Activated naive CD4-positive, alpha-beta T cell treated with Interleukin-2 at 50 U/mL for 16 hours (primary cell): Measurements from ENCODE around the gene TCF12.
"Not testable (repeated sequence)": the region's sequence is repeated elsewhere in the genome, so short reads cannot be mapped to it uniquely, and the experiment has no call there.

Source experiments
- DNase-seq: peaks from one replicate; pipeline ENCODE4 v3.0.0-alpha.2; 2020

Gene TCF12

GRCh38 chr15:56980473-56980872 lies 62.0 kb downstream of the TCF12 start:
- DNase-seq, result no peak

DNA sequence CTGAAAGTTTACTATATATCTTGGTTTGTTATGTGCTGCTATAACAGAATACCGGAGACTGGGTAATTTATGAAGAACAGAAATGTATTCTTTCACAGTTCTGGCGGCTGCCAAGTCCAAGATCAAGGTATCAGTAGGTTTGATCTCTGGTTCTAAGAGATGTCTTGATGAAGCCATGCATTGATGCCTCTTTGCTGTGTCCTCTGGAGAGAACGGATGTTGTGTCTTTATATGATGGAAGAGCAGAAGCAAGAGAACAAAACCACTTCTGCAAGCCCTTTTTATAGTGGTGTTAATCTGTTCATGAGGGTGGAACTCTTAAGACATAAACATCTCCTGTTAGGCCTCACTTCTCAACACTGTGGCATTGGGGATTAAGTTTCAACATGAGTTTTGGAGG lies 62.7 kb downstream of the TCF12 start:
- DNase-seq, result no peak

DNA sequence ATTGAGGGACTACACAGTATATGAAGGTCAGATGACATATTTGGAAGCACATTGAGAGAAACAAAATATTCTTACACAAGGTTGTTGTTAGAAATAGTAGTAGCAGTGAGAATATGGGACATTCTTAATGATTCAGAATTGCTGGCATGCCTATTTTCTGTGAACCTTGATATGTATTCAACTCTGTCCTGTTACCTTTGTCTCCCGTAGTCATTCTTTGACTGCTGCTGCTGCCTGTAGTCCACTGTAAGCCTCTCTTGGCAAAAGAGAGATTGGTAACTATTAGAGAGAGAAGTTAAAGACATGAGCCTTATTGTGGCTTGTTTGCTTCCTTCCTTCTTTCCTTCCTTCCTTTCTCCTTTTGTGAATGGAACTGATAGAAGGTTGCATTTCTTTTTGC lies 64.5 kb downstream of the TCF12 start:
- DNase-seq, result no peak

DNA sequence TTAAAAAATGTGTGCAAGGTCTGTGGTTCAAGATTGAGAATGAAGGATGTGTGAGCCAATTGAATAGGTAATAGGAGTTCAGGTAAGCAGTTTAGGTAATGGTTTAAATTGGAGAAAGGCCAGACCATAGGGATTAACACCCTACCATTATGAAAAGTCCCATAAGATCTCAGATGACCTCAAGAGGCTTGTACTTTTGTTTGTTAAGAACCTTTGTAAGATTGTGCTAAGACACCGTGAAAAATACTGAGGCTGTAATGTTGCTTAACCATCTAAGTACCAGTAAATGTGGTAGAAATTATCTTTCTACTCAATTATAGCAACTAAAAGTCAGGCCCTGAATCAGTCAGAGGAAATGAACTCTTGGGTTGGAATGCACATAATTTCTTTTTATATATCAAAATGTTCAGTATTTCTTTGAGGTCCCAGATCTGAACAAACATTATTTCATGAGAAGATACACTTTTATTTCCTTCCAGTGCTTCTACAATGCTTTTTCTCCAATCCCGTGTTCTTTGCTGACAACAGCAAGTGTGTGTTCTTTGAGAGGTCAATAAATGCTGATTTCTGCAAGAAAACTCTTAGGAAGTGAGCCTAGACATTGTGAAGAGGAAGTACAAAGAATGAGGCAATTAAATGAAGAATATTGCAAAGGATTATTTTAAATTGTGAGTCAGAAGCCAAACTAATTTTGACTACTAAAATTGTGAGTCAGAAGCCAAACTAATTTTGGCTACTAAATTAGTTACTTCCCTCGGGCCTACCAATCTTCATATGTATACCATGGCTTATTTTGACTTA lies 66.4 kb downstream of the TCF12 start:
- DNase-seq, result no peak

DNA sequence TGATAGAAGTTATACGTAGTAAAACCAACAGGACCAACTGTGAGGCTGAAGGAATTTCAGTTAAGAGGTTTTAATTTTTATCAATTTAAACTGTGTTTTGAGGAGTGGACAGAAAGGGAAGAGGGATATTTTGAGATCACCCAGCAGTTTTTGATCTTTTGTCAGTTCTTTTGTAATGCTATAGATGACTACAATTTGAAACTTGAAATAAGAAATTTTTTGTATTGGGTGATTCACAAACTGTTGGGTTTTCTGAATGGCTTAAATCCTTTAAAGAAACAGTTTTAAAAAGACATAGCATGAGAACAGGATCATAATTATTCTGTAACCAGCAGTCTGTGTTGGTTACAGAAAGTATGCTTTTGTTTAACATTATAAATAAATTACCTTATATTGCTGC lies 67.4 kb downstream of the TCF12 start:
- no peak for DNase-seq

DNA sequence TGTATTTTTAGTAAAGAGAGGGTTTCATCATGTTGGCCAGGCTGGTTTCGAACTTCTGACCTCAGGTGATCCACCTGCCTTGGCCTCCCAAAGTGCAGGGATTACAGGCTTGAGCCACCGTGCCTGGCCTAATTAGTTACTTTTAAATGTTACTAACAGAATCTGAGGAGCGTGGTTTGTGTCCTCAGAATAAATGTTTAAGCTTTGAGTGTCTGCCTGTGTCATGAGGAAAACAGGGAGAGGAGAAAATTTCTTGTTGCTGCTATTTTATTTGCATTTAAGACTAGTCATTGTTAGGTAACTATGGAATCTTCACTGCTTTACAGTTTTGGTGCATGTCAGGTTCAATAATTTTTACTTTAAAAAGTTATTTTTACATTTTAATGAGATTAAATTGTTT lies 68.8 kb downstream of the TCF12 start:
- DNase-seq, result no peak

- no peak for DNase-seq
These were observed 69.8 kb downstream of the TCF12 start for GRCh38 chr15:56988219-56988618.

DNA sequence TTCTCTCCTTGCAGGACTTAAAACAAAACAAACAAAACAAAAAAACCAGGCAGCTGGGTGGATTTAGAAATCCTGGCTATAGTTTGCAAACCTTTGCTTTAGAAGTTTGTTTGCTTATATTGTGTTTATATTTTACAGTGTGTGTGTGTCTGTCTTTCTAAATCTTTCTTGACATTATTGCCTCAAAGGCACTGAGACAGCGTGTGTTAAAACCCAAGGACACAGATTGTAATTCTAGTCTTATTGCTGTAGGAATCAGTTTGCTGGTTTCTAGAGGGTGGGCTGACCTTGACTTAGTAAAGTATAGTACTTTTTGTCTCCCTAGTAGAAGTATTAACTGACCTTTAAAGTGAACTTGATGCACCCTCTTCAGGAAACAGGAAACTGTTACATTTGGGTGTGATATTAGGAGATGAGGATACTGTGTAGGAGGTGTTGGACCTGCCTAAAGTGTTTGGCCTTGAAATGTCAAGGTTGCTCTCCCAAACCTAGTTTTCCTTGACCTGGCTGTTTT lies 71.0 kb downstream of the TCF12 start:
- no peak for DNase-seq

- DNase-seq, result no peak
These were observed 72.6 kb downstream of the TCF12 start for GRCh38 chr15:56991017-56991416.

DNA sequence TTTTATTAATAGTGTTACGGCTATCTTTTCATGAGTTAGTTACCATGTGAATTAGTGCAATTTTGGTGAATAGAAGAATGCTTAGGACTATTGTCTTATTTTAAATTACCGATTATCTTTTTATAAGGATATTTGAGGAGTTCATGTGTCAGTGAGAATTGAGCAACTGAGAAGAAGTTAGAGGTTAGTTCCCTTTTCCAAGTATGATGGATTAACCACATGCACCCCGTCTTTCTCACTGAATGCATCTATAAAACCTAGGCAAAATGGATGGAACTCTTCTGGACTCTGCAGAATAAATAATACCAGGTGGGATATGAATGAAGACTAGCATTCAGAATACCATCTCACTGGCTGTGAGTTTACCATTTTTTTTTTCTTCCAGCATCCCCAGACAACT lies 74.3 kb downstream of the TCF12 start:
- no peak for DNase-seq

DNA sequence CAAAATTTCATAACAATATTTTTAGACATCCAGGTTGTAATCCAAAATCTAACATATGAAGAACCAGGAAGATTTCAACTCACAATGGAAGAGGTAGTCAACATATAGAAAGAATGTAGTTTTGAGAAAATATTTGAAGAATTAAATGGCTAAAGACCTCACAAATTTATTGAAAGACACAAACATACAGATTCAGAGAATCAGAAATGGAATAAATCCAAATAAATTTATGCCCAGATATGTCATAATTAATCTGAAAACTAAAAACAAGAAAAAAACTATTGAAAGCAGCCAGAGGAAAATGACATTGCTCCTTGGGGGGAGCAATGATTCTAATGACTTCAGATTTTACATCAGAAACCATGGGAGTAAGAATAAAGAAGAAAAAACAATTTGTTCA lies 75.8 kb downstream of the TCF12 start:
- no peak for DNase-seq

DNA sequence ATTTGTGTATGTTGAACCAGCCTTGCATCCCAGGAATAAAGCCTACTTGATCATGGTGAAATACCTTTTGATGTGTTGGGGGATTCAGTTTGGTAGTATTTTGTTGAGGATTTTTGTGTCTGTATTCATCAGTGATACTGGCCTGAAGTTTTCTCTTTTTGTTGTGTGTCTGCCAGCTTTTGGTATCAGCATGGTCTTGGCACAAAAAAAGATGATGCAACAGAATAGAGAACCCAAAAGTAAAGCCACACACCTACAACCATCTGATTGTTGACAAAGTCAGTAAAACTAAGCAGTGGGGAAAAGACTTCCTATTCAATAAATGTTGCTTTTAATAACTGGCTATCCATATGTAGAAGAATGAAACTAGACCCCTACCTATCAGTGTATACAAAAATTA lies 77.6 kb downstream of the TCF12 start:
- no peak for DNase-seq

- no peak for DNase-seq
These were observed 78.5 kb downstream of the TCF12 start for GRCh38 chr15:56996746-56997470.

GRCh38 chr15:57003418-57003817 lies 85.0 kb downstream of the TCF12 start:
- DNase-seq, result no peak

- DNase-seq, result no peak
These were observed 86.8 kb downstream of the TCF12 start for GRCh38 chr15:57005244-57005643.

GRCh38 chr15:57007797-57008196 lies 89.4 kb downstream of the TCF12 start:
- DNase-seq, result not testable (repeated sequence)

GRCh38 chr15:57010724-57011123 lies 92.3 kb downstream of the TCF12 start:
- no peak for DNase-seq

GRCh38 chr15:57012556-57012955 lies 94.1 kb downstream of the TCF12 start:
- DNase-seq, result no peak

- DNase-seq, result not testable (repeated sequence)
These were observed 96.5 kb downstream of the TCF12 start for GRCh38 chr15:57014896-57015295.

GRCh38 chr15:57015360-57015759 lies 96.9 kb downstream of the TCF12 start:
- DNase-seq, result no peak

DNA sequence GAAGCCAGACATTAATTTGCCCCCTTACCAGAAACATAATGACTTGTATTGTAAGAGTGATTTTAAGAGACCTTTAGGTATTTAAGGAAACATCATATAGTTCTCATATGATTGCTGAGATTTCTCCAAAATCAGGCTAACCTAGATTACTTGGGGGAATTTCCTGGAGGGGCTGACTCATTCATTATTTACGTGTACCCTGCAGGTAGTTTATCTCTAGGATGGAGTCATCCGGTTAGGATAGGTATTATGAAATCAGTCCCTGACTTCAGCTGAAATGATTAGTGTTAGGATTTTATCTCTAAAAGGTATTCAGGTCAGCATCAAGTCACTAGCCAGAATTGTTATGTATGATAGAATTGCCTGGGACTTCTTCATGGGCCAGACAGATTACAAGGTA lies 97.5 kb downstream of the TCF12 start:
- no peak for DNase-seq

DNA sequence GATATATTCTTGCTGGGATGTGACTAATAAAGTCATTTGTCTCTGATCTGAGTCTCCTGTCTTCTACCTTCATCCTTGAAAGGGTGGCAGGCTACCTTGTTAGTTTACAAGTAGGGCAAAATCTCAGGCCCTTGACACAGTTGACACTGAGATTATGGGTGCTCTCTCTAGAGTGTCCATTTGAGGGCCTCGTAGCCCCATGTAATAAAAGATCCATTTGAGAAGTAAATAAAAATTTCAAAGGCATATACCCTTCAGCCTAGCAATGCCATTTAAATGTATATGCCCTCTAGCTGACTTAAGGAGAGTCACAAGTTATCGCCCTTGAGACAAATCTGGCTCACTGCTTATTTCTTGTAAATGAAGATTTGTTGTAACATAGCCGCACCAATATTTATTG lies 98.6 kb downstream of the TCF12 start:
- DNase-seq, result no peak

- DNase-seq, result no peak
These were observed 99.7 kb downstream of the TCF12 start for GRCh38 chr15:57018151-57018550.

GRCh38 chr15:57019496-57020160 lies 101.2 kb downstream of the TCF12 start:
- no peak for DNase-seq
